Thymus (tissue), 14 donors: ENCODE measurements around the gene EPB41L2. TPM values are rescaled to one million over a fixed set of nuclear protein-coding genes. Genes with fewer than 3 reads are reported as not detected.

Source experiments
- DNase-seq, 9 donors: peaks; one replicate each; pipeline ENCODE4 v3.0.0-alpha.2; 2013; ENCODE audit warnings: low spot score in 9 of 9, low read depth in 6 of 9, missing footprints in 1 of 9
- H3K27ac ChIP-seq, 2 donors: one replicate each; pipeline ENCODE4 v1.5.1; 2013; ENCODE audit warnings: control low read depth in 1 of 2, low read depth in 1 of 2, low read length in 1 of 2, mild to moderate bottlenecking in 1 of 2, moderate library complexity in 1 of 2
- H3K27me3 ChIP-seq, 2 donors: one replicate each; pipeline ENCODE4 v1.5.1; 2013; ENCODE audit warnings: low read length in 1 of 2; ENCODE audit not compliant: control insufficient read depth in 2 of 2, insufficient read depth in 1 of 2
- H3K36me3 ChIP-seq, 2 donors: one replicate each; pipeline ENCODE4 v1.5.1; 2013; ENCODE audit warnings: low read length in 1 of 2, mild to moderate bottlenecking in 1 of 2, moderate library complexity in 1 of 2; ENCODE audit not compliant: control insufficient read depth in 2 of 2, insufficient read depth in 2 of 2
- H3K4me1 ChIP-seq, 2 donors: one replicate each; pipeline ENCODE4 v1.5.1; 2013; ENCODE audit warnings: low read length in 2 of 2; ENCODE audit not compliant: control insufficient read depth in 2 of 2, insufficient read depth in 2 of 2
- H3K4me3 ChIP-seq, 2 donors: one replicate each; pipeline ENCODE4 v1.5.1; 2013; ENCODE audit warnings: low read length in 2 of 2, control low read depth in 1 of 2, mild to moderate bottlenecking in 1 of 2
- H3K9me3 ChIP-seq, 2 donors: one replicate each; pipeline ENCODE4 v1.5.1; 2013; ENCODE audit warnings: low read length in 1 of 2, mild to moderate bottlenecking in 1 of 2; ENCODE audit not compliant: control insufficient read depth in 2 of 2, insufficient read depth in 1 of 2
- WGBS: extraction: QIAGEN DNeasy Blood & Tissue Kit; methylation state at CpG from one replicate; pipeline ENCODE4 v1.1.7; 2013; 5-methylcytosine and 5-hydroxymethylcytosine counted together
- long read RNA-seq, 10 donors: transcript quantifications; one replicate each; lab custom pipeline, GENCODE V29; 2026
- polyA plus RNA-seq: library from polyadenylated mRNA; stranded (reverse); fragments of 200-250 nt; gene quantifications from one replicate; pipeline ENCODE4 v1.2.3, GENCODE V29; 2013
- total RNA-seq: library from RNA; stranded (reverse); fragments of 120-200 nt; gene quantifications from one replicate; pipeline ENCODE4 v1.2.4, GENCODE V29; 2013
- donor health status: healthy.

EPB41L2 gene
- 19.1 TPM for total RNA-seq
- polyA plus RNA-seq: 22.4 TPM
- long read RNA-seq, donor 1: 0 reads
- long read RNA-seq, donor 2: 0 reads
- long read RNA-seq, donor 3, full-length matches to known transcripts: 9 of 14 reads
- long read RNA-seq, donor 3, partial matches to known transcripts: 5 of 14 reads
- long read RNA-seq, donor 3, other reads (novel, unspliced or antisense): 0 of 14 reads
- long read RNA-seq, donor 4, full-length matches to known transcripts: 6 of 6 reads
- long read RNA-seq, donor 4, partial matches to known transcripts: 0 of 6 reads
- long read RNA-seq, donor 4, other reads (novel, unspliced or antisense): 0 of 6 reads
- long read RNA-seq, donor 5, full-length matches to known transcripts: 12 of 19 reads
- long read RNA-seq, donor 5, partial matches to known transcripts: 7 of 19 reads
- long read RNA-seq, donor 5, other reads (novel, unspliced or antisense): 0 of 19 reads
- long read RNA-seq, donor 6, partial matches to known transcripts: 5 of 8 reads
- long read RNA-seq, donor 6, other reads (novel, unspliced or antisense): 0 of 8 reads
- long read RNA-seq, donor 7, full-length matches to known transcripts: 6 of 11 reads
- long read RNA-seq, donor 7, partial matches to known transcripts: 5 of 11 reads
- long read RNA-seq, donor 7, other reads (novel, unspliced or antisense): 0 of 11 reads
- long read RNA-seq, donor 8, full-length matches to known transcripts: 4 of 4 reads
- long read RNA-seq, donor 8, partial matches to known transcripts: 0 of 4 reads
- long read RNA-seq, donor 8, other reads (novel, unspliced or antisense): 0 of 4 reads
- long read RNA-seq, donor 9, full-length matches to known transcripts: 8 of 8 reads
- long read RNA-seq, donor 9, partial matches to known transcripts: 0 of 8 reads
- long read RNA-seq, donor 9, other reads (novel, unspliced or antisense): 0 of 8 reads
- long read RNA-seq, donor 10, full-length matches to known transcripts: 8 of 8 reads
- long read RNA-seq, donor 10, partial matches to known transcripts: 0 of 8 reads
- long read RNA-seq, donor 10, other reads (novel, unspliced or antisense): 0 of 8 reads

DNA sequence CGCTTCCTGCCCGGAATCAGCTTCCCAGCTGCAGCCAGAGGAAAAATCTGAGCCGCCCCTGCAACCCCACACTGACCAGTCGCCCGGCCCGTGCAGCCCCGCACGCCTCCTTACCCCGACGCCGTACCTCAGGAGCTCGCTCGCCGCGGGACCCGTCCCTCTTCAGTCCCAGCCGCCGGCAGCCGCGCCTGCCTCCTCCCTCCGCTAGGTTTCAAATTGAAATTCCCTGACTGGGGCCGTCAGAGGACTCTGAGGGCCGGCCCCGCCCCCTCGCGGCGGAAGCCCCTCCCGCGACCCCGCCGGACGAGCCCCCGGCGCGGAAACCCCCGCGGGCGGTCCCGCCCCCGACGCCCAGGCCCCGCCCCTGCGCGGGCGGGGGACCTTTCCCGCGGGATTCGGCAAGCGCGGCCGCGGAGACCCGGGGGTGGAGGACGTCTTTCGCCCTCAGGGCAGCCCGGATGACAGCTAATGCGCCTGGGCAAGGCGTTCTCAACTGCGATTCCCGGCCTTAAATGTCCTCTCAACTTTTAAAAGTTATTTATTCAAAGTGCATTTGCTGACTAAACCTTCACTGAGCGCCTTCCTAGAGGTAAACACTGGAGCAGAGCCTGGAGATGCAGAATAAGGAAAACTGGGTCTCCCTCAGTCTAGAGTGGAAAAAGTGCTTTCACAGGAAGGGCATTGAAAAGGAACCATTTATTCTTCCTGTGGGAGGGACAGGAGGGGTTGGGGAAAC lies at the start of gene EPB41L2:
Gene EPB41L2, minus strand, starts transcription at position 218 of the 736 bp plus-strand sequence. CDS start 106,760 bp downstream, outside the sequence.
- WGBS: 1% methylated on average over 61 of the region's 61 CpGs
- DNase-seq: peak in 8 of 9 donors; percentile 50 to 88 (median 76)
- Histone ChIP-seq H3K9me3 (no peaks in the 10 kb centered on the region), H3K27me3 (peaks cover 0 to 11% of the 10 kb centered on the region in 2 donors), H3K27ac (peak within 1 kb of the TSS; percentile 72 to 78), H3K4me3 (peak within 1 kb of the TSS; percentile 81 to 89), H3K4me1 (peaks cover 6 to 17% of the 10 kb centered on the region in 2 donors), H3K36me3 (no peaks in the 10 kb centered on the region)

- no peaks in the 10 kb centered on the region for H3K36me3 ChIP-seq
- no peak for DNase-seq
- no peaks in the 10 kb centered on the region for H3K4me1 ChIP-seq
- no peaks in the 10 kb centered on the region for H3K27me3 ChIP-seq
- WGBS: 86% methylated on average over 1 of the region's 1 CpG
- H3K27ac ChIP-seq: no peak overlapping the region
- no peaks in the 10 kb centered on the region for H3K9me3 ChIP-seq
- H3K4me3 ChIP-seq: no peak overlapping the region
Observed at GRCh38 chr6:131112249-131112648, 49.2 kb upstream of the EPB41L2 start.

GRCh38 chr6:131107151-131107550 lies 44.1 kb upstream of the EPB41L2 start:
- 98% methylated on average over 1 of the region's 1 CpG for WGBS
- Histone ChIP-seq H3K4me1 (no peaks in the 10 kb centered on the region), H3K27me3 (no peaks in the 10 kb centered on the region), H3K9me3 (no peaks in the 10 kb centered on the region), H3K4me3 (no peak overlapping the region), H3K36me3 (no peaks in the 10 kb centered on the region), H3K27ac (no peak overlapping the region)
- DNase-seq: no peak

- no peaks in the 10 kb centered on the region for H3K27me3 ChIP-seq
- H3K9me3 ChIP-seq: no peaks in the 10 kb centered on the region
- no peak for DNase-seq
- no peaks in the 10 kb centered on the region for H3K36me3 ChIP-seq
- no peak overlapping the region for H3K4me3 ChIP-seq
- 99% methylated on average over 1 of the region's 1 CpG for WGBS
- no peaks in the 10 kb centered on the region for H3K4me1 ChIP-seq
- no peak overlapping the region for H3K27ac ChIP-seq
Observed at GRCh38 chr6:131103901-131104300, 40.9 kb upstream of the EPB41L2 start.

GRCh38 chr6:131103296-131103695 lies 40.3 kb upstream of the EPB41L2 start:
- 95% methylated on average over 4 of the region's 4 CpGs for WGBS
- Histone ChIP-seq H3K9me3 (no peaks in the 10 kb centered on the region), H3K27ac (no peak overlapping the region), H3K27me3 (no peaks in the 10 kb centered on the region), H3K36me3 (no peaks in the 10 kb centered on the region), H3K4me3 (no peak overlapping the region), H3K4me1 (no peaks in the 10 kb centered on the region)
- no peak for DNase-seq

GRCh38 chr6:131101911-131102680 lies 39.1 kb upstream of the EPB41L2 start:
- no peaks in the 10 kb centered on the region for H3K4me1 ChIP-seq
- H3K27ac ChIP-seq: no peak overlapping the region
- 94% methylated on average over 5 of the region's 5 CpGs for WGBS
- H3K4me3 ChIP-seq: no peak overlapping the region
- no peaks in the 10 kb centered on the region for H3K36me3 ChIP-seq
- no peaks in the 10 kb centered on the region for H3K27me3 ChIP-seq
- H3K9me3 ChIP-seq: no peaks in the 10 kb centered on the region
- no peak for DNase-seq

DNA sequence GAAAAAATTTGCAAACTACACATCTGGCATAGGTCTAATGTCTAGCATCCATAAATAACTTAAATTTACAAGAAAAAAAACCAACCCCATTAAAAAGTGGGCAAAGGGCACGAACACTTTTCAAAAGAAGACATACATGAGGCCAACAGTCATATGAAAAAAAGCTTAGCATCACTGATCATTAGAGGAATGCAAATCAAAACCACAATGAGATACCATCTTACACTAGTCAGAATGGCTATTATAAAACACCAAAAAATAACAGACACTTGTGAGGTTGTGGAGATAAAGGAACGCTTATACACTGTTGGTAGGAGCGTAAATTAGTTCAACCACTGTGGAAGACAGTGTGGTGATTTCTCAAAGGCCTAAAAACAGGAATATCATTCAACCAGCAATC lies 33.7 kb upstream of the EPB41L2 start:
- H3K9me3 ChIP-seq: no peaks in the 10 kb centered on the region
- no peak for DNase-seq
- H3K27me3 ChIP-seq: no peaks in the 10 kb centered on the region
- H3K36me3 ChIP-seq: no peaks in the 10 kb centered on the region
- H3K4me3 ChIP-seq: no peak overlapping the region
- H3K27ac ChIP-seq: no peak overlapping the region
- H3K4me1 ChIP-seq: no peaks in the 10 kb centered on the region
- 92% methylated on average over 3 of the region's 3 CpGs for WGBS

DNA sequence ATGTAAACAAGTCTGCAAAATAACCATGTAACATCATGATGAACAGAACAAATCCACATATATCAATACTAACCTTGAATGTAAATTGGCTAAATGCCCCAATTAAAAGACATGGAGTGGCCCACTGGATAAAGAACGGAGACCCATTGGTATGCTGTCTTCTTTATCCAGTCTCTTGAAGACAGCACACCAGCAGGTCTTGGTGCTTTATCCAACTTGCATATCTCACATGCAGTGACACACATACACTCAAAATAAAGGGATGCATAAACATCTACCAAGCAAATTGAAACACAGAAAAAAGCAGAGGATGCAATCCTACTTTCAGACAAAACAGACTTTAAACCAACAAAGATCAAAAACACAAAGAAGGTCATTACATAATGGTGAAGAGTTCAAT lies 30.3 kb upstream of the EPB41L2 start:
- Histone ChIP-seq H3K27me3 (no peaks in the 10 kb centered on the region), H3K4me1 (no peaks in the 10 kb centered on the region), H3K27ac (no peak overlapping the region), H3K36me3 (no peaks in the 10 kb centered on the region), H3K4me3 (no peak overlapping the region), H3K9me3 (no peaks in the 10 kb centered on the region)
- DNase-seq: no peak
- 97% methylated on average over 1 of the region's 1 CpG for WGBS
